Amniotic epithelial cell (primary cell): ENCODE data around the gene OTUD7B.
"Not testable (repeated sequence)": the region's sequence is repeated elsewhere in the genome, so short reads cannot be mapped to it uniquely, and the experiment has no call there.

Experiments used
- DNase-seq: peaks from one replicate; pipeline ENCODE4 v3.0.0-alpha.2; 2010; ENCODE audit warnings: low read depth

The OTUD7B gene

DNA sequence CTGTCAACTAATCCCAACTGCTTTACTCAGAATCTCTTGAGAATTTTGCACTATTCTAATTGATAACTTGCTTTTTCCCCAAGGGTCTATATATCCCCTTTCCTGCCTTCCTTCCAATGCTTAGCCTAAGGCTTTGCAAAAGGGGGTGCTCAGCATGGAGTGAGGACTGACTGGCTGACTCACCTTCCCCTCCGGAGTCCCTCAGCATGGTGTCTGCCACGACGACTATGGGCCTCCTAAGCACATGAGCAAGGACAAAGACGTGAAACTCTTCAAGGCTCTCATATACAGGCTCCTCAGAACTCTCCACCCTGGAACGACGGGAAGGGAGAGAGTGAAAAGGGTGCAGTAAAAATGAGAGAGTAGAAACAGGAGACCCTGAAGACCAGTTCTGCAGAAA is 60.6 kb downstream of the OTUD7B start:
- no peak for DNase-seq

DNA sequence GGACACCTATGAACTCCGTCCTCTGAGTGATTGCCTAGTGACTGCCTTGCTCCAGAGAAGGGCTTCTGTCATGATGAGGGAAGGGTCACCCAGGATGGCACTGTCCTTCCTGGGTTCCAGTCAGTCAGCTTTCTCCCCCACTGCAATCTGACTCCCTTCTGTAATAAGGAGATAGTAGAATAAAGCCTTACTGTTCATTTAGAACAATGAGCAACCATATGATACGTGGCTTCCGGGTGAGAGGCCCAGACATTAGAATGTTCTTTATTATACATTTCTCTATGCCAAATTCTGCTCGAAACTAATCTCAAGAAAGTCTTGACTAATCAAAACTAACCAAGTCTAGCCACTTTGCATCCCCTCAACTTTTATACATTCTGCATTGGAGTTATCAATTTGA is 65.3 kb downstream of the OTUD7B start:
- no peak for DNase-seq

DNA sequence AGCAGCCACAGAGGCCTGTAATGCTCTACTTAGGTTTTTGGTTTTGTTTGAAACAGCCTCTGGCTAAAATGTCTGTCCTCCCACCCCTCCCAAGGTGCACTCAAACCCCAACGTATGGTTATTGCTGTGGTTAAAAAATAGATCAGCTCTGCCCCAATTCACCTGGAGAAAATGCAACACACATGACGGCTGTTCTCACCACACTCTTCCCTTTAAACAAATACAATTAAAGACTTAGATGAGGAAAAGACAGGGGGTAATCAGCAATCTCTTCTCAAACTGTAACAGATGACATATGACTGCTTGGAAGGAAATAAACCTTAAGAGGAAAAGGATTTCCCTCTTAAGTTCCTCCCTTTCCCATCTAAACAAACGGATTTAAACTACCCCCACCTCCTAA is 67.6 kb downstream of the OTUD7B start:
- no peak for DNase-seq

DNA sequence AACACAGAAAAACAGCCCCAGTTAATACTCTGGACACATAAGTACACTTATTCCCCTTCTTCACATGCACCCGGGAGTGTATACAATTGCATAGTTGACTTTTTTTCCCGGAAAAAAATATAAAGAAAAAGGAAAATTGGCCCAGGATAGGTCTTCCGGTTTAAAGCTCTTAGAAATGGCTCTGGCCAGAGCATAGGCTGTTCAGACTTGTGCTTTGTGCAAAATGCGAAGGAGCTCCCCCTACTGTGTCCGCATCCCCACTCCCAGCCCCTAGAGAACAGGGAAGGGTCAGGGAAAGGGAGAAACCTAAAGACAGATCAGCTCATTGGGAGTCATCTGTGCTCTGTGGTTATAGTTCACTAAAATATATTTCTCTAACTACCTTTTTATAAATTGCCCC is 68.3 kb downstream of the OTUD7B start:
- DNase-seq, result peak; percentile 65

DNA sequence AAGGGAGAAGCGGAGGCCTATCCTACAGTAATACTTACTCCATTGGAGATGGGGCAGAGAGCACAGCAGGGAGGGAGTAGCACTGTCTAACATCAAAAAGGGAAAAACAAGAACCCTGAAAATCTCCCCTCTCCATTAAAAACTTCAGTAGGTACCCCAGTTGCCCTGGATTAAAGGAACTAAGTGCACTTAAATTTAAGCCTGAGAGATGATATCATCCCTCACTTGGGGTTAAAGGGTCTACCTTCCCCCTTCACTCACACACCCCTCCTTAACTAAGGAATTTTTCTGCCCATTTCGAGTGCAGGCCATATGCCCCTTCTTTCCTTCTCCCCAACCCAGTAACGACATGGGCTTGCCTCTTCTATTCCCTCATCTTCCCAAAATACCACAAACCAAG is 70.1 kb downstream of the OTUD7B start:
- DNase-seq, result no peak

DNA sequence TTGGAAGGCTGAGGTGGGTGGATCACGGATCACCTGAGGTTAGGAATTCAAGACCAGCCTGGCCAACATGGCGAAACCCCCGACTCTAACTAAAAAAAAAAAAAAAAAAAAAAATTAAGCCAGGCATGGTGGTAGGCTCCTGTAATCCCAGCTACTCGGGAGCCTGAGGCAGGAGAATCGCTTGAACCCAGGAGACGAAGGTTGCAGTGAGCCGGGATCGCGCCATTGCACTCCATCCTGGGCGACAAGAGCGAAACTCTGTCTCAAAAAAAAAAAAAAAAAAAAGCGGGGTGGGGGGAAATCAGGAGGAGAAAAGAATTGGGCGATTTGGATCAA is 71.9 kb downstream of the OTUD7B start:
- not testable (repeated sequence) for DNase-seq

DNA sequence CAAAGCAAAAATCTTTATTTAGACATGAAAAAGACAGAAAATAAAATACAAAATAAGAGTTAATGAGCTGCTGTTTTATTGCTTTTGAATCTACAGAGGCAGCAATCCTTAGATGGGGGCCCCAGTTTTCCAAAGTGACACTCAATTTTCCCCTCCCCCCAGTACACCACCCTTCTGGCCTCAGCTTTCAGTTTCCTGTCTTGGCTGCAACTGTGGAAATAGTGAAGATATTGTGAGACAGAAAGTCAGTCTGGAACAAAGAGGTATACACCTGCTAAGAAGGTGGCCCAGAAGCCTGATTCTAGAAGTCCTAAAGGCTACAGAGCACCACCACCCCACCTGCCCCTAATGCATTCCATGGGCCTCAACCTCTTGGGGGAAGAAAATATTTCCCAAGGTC is 72.8 kb downstream of the OTUD7B start:
- DNase-seq, result no peak

DNA sequence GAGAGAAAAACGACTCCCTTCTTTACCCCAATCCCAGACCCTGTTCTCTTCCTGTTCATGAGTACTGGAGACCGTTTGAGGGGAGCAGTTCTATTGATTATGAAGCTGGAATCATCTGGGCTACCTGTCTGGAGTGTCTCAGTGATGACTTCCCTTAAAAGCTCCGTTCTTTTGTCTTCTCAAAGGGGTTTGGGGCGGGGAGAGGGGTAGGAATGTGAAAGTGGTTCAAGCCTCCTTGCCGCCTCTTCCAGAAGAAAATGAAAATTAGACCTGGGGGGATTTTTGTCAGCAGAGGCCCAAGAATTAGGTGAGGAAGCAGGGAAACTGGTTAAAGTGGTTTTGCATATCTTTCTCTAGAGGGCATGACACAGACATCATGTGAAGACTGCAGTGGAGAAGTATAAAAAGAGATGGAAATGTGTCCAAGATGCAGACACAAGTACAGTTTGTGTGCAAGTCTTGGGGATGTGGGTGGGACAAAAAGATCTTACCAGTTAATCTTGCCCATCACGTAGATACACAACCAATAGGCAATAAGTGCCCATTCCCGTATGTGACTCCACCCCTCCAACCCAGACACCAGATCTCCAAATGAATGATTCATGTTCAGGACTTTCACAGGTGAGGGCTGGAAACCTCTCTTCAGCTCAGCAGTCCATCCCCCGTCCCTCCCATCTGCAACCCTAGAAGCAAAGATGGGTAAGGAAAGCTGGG is 73.4 kb downstream of the OTUD7B start:
- DNase-seq, result peak; percentile 55

DNA sequence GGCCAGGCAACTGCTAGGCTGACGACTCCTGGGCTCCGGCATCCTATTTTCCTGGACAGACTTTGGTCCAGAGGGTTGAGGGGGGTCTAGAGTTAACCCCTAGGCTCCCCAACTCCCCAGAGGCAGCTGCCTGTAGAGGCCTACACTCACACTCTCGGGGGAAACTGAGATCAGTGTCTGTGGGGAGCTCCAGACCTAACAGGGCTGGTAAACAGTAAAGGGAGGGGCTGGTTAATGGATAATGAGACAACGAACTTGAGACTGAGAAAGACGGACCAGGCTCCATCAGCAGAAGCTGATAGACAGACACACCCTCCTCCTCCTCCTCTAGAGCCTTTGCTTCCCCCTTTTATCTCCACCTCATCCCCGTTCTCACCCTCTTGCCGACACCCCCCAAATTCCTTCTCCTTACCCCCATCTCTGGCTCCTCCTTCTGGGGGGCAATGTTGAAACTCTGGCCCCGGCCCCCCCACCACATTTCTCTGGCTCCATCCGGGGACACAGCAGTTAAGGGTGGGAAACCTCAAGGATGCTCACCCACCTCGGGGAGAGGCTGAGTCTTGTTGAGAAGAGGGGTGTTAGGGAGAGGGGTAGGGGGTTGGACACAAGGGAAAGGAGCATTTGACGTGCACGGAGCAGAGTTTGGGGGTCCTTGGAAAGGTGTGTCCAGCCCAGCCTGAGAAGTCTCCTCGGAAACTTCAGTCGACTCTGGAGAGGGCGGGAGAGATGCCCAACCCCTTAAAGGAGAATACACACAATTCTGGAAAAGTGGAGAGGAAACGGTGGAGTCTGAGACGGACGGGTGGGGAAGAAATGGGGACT is 74.1 kb downstream of the OTUD7B start, which contains the start of gene MTMR11:
MTMR11 (minus strand) TSS at position 710 of the 822 bp plus-strand sequence; CDS start at position 478, 232 bp downstream.
- peak; percentile 32 for DNase-seq

DNA sequence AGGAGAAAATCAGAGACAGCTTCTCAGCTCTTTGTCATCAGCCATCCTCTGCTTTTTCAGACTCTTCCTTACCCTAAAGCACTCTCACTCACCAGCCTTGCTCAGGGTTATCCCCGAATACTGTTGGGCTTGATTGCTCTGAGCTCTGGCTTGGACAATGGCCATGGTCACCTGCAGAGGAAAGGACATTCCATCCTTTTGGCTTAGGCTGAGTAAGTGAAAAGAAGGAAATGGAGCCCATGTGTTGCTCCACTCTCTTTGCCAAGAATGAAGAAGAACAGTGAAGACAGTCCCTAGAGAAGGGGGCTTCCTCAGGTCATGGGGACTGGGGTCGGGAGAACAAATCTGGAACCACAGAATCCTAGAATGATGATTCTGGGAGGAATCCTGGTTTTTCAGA is 76.2 kb downstream of the OTUD7B start:
- no peak for DNase-seq

DNA sequence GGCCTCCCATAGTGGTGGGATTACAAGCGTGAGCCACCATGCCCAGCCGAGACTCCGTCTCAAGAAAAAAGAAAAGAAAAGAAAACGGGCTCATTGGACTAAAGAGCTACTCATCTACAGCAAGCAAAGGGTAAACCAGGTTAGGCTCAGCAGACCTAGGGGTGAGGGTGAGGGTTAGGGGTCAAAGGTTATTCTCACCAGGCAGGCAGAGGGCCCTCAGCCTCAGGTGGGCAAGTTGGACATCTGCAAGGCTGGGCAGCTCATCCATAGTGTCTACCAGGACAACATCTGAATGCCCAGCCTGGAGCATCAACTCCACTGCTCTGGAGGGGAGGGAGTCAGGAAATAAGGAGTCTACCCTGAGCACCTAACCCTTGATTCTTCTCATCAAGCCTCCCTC is 77.3 kb downstream of the OTUD7B start:
- no peak for DNase-seq

DNA sequence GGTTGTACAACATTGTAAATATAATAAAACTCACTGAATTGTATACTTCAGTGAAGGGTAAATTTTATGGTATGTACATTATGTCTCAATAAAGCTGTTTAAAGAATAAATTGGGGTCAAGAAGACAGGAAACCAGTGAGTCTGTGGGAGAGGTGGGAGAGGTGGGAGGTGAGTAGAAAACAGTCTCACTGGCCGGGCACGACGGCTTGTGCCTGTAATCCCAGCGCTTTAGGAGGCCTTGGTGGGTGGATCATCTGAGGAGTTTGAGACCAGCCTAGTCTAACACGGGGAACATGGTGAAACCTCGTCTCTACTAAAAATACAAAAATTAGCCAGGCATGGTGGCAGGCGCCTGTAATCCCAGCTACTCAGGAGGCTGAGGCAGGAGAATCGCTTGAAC is 78.1 kb downstream of the OTUD7B start:
- DNase-seq, result no peak

DNA sequence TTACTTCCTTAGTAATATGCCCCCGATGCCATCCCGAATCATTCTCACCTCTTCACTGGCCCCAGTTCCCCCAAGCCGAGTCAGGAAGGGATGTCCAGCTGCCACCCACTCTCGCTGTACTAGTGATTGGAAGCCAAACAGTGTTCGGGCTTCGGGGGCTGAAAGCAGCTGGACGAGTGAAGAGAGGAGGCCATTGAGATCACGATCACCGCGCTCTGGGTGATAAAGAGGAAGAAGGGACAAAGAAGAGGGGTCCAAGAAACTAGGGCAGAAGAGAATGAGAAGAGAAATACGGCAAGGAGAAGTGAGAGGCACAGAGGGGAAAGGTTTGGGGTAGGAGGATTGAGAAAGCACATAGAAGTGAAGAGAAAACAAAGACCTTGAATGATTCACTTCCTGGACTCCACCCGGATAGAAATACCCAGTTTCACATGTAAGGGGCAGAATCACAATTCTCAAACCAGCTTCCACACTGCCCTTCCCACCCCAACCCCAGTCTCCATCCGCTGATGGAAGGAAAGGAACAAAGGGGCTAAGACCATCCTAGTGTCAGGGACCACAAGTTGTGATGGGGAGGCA is 79.2 kb downstream of the OTUD7B start:
- no peak for DNase-seq

DNA sequence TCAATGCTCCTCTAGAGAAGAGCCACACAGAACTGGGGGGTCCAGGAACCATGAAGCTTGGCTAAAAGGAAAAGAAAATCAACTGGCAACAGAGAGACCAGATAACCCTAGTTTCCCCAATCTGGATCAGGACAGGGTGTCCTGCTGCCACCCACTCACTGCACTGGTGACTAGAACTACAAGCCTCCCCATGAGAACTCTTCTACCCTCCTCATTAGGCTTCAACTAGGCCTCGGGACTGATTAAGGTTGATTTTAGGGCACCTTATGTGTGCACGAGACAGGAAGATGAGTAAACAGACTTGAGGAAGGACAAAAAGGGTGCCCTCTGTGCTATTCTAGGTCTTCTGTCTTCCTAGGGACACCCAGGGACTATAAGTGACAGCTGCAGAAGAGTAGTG is 80.7 kb downstream of the OTUD7B start:
- no peak for DNase-seq

DNA sequence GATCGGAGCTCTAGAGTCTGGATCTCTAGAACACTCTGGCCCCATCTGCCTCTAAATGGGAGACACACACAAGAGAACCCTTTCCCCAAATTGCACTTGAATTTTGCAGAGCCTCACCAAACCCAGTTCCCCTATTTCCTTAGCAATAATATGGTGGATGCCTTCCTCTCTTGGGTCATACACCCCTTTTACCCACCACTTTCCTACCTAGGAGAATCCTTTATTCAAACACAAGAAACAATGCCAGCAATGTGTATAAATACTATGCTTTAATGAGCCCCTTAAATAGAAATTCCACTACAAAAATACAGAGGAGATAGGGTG is 82.2 kb downstream of the OTUD7B start:
- DNase-seq, result no peak

DNA sequence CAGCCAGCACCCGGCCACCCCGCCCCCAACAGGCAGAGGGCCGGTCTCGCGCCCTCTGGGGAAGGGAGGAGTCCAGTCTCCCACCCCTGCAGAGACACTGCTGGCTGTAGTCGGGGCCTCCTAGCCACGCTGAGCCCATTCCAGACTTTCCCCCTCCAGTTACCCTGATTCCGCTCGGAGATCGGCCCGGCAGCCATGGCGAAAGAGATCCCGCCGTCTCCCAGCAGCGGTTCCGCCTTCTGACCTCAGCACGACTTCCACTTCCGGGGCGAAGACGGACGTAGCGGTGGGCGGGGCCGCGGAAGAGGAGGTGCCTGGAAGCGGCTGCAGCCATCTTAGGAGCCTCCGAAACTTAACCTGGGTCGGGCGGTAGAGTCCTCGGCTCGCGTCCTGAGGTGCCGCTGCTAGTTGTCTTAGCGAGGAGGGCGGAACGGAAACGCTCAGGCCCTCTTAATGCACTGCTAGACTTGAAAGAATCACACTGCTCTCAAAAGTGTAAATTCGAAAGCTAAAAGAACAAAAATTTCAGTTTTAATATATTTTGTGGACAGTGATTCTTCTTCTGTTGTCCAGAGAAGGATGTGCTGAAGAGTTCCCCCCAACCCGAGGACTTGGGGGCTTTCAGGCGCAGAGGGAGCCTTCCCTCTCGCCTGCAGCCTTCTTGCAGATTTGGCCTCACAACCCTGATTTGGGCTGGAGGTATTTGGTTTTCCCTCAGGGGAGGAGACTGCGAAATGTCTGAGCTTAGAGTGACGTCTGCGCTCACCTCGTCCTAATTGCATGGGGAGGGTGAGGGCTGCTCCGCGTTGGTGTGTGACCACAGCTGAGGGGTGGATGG is 82.7 kb downstream of the OTUD7B start, which contains the start of gene SF3B4:
SF3B4 (minus strand) TSS at position 241 of the 838 bp plus-strand sequence; CDS start at position 197, 44 bp downstream.
- DNase-seq, result peak; percentile 87

DNA sequence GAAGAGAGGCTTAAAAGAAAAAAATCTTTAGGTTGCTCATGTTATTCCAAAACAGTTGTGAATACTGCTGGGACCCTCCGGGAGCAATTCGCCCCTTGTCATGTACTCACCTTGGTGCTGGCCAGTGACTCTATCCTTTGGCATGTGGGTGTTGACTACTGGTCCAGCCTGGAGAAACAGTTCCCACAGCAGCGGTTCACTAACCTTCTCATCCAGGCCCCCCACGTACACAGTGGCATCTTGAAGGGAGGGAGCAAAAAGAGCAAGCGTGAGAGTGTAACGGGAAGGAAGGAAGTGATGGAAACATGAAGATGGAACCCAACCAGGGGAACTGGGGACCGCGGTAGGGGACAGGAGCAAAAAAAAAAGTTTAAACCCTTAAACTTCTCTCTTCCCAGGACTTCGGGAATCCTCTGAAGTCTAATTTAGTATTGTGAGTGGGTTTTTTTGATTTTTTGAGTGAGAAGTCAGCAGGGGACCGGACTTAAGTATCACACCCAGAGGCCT is 83.4 kb downstream of the OTUD7B start:
- no peak for DNase-seq

DNA sequence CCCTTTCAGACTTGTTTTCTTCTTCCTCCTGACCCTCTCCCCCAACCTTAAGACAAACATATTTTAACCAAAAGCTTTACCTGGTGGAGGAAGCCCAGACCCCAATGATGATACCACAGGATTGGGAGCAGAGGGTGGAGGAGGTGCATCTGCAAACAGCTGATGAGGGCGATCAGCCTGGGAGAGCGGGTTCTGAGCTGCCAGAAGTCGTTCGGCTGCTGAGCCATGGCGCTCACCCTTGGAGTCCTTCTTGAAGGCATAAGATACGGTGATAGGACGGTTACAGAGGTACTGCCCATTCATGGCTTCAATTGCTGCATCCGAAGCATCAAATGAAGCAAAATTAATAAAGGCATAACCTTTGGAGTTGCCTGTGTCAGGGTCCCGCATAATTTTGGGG is 84.2 kb downstream of the OTUD7B start:
- no peak for DNase-seq

DNA sequence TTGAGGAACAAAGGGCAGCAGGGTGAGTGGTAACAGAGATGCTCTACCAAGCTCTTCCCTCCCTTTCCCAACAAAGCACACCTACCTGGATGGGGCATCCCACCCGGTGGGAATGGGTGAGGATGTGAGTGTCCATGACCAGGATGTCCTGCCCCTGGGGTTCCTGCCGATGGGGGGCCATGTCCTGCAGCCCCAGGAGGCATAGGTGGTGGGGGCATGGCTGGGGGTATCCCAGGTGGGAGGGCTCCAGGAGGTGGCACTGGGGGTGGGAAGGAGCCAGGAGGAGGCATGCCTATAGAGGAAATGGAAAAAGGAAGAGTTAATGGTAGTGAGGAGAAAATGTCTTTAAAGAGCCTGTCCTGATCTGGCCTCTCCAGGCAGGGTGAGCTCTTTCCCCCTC is 84.8 kb downstream of the OTUD7B start:
- no peak for DNase-seq

DNA sequence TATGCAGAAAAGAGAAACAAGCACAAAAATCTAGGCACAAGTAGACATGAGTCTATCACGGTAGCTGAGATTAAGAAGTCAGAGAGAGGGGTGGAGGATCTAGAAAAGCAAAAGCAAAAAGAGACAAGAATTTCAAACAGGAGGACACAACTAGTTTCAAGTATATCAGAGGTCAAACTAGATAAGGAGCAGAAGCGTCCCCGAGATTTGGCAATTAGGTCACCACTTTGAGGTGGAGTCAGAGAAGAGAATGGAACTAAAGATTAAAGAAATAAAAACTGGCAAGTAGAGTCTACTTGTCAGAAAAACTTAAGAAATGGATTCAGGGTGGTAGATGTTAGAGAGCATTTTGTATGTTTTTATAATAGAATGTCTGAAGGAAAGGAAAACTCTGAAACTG is 85.2 kb downstream of the OTUD7B start:
- DNase-seq, result no peak

DNA sequence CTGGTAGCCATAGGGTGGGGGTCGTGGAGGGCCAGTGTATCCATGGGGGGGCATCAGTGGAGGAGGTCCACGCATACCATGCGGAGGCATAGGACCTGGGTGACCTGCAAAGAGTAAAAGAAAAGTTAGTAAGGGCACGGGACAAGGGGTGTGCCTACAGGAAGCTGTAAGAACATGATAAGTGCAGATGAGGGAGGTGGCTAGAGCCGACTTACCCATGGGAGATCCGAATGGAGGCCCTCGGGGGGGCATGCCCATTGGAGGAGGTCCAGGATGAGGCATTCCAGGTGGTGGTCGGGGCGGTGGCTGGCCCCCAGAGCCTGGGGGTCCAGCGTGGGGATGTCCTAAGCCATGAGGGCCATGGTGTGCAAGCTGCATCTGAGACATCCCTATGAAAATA is 86.9 kb downstream of the OTUD7B start:
- no peak for DNase-seq

DNA sequence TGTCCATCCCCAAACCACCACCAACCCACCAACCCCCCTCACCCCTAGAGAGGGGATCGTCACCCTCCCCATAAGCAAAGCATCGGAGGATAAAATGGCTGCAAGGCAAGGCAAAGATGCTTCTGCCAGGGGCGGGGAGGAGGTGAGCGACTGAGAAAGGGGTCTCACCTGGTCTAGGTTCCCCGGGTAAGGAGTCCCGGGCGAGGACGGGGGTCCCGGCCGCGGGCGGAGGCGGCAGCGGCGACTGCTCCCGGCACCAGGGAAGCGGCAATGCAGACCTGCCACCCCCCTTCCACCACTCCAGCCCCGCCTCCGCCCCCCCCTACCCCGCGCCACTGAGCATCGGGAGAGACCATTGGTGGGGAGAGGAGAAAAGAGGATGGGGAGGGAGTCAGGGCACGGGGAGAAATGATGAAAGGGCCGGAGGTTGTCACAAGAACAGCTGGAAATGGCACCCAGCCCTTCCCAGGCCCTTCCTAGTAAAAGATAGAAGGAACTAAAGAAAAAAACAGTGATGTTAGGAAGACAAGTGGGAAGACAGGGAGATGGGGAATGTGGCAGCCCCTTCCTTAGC is 92.9 kb downstream of the OTUD7B start, which contains the start of gene SV2A:
SV2A (minus strand) TSS at position 274 of the 574 bp plus-strand sequence. CDS start 4,004 bp downstream, outside the sequence.
- peak; percentile 40 for DNase-seq
